NCI-H187 treated with DMSO at 0.1 percent for 48 hours (cell line): ENCODE results near the gene CSNK2B.

Experiments used
- DNase-seq: peaks from one replicate; lab custom pipeline; 2025; lab: John Stamatoyannopoulos, UW

The CSNK2B gene

DNA sequence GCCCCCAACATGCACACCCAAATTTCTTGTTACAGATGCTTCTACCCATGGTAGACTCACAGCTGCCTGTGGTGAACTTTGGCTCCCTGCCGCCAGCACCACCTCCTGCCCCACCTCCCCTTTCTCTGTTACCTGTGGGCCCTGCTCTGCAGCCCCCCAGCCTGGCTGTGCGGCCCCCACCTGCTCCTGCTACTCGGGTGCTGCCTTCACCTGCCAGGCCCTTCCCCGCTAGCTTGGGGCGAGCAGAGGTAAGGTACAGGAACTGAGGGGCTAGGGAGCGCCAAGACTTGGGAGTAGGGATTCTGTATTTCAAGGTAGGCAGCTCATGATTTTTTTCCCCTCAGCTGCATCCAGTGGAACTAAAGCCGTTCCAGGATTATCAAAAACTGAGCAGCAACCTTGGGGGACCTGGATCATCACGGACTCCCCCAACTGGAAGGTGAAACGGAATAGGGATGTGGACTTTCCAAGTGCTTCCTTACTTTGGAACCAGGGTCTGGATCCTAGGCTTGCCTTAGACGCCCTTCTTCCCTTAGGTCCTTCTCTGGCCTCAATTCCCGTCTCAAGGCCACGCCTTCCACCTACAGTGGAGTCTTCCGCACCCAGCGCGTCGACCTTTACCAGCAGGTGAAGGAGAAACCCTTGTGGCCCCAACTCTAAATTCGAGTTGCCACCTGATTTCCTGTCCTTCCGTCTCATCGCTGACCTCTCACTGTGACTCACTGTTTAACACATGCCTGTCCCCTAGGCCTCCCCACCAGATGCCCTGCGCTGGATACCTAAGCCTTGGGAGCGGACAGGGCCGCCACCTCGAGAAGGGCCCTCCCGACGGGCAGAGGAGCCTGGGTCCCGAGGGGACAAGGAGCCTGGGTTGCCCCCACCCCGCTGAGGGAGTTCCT, 28.9 kb upstream of the CSNK2B start:
- DNase-seq: no peak

DNA sequence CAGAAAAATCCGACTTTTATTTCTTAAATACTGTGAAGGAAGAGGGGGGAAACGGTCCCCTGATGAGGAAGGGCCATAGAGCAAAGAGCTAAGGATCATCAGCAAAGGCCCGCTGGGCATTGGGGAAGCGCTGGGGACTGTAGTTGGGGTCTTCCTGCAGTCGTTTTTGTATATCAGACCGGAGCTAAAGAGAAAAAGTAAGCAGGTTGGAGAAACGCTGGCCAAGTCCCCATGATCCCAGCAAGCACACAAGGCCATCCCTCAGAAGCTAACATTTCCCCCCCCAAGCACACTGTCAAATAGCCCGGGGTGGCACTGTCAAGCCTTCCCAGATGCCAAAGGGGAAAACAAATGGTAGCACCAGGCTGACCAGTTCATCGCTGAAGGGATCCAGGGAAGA, 26.8 kb upstream of the CSNK2B start:
- DNase-seq: no peak

DNA sequence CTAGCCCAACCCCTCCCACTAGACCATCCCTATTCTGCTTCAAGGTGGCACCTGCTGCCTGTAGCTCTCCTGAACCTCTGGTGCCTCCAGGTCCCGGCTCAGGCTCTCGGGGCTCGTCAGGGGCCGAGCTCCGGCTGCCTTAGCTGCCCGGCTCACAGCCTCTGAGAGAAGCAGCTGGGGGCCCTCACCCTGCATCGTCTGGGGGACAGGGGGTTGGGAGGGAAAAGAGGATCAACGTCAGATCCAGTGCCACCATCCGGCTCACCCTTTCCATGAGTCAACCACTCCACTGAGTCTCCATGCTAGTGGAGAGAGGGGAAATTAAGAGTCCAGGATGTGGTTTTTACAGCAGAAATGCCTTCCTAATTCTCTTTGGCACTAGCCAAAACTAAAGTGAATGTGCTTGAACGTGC, 26.4 kb upstream of the CSNK2B start:
- no peak for DNase-seq

DNA sequence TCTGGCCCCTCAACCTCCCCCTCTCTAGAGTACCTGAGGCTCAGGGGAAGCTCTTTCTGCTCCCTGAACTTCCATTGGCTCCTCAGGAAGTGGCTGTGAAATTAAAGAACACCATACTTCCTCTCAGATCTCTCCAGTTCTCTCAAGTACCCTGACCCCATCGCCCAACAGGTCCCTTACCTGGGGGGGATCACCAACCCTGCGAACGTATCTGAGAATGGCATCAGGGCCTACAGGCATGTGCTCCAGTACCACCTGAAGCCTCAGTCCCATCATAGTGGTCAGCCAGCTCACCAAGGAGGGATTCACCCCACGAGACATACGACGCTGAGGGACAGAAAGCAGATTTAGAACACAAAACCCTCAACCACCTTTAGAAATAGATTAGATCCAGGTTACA, 25.3 kb upstream of the CSNK2B start:
- DNase-seq: no peak

DNA sequence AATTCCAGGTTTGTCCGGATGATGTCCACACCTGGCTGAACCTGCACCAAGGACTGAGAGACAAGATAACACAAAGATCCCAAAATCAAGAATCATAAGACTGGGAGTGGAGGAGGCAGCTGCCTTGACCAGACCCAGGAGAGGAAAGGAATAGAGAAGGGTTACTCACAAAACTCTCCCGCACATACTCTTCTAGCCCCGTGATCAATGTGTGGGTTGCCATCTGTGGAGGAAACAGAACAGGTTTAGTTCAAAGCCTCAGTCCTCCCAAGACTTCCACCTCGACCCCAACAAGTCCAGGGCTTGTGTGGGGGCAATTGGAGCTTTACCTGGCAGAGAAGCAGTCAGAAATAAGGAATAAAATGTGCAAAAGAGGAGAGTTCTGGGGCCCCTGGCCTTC, 24.5 kb upstream of the CSNK2B start:
- DNase-seq: no peak

DNA sequence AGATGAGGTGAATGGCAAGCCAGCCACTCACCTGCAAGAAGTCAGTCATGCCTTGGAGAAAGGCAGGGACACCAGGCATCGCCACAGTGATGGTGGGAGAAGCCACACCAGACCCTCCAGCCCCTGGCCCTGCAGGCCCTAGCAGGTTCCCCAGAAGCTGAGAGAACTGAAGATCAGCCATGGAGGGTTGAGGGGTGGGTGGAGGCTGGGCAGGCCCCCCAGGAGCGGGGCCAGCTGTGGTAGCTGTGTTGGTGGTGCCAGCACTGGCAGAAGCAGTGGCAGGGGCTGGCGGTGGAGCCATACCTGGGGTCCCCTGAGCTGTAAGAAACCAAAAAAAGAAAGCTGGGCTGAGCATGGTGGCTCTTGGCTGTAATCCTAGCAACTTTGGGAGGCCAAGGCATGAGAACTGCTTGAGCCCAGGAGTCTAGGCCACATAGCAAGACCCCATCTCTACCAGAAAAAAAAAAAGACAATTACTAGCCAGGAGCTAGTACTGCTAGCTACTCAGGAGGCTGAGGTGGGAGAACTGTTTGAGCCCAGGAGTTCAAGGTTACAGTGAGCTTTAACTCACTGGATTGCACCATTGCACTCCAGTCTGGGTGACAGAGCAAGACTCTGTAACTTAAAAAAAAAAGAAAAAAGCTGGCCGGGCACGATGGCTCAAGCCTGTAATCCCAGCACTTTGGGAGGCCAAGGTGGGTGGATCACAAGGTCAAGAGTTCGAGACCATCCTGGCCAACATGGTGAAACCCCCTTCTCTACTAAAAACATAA, 22.9 kb upstream of the CSNK2B start:
- no peak for DNase-seq

DNA sequence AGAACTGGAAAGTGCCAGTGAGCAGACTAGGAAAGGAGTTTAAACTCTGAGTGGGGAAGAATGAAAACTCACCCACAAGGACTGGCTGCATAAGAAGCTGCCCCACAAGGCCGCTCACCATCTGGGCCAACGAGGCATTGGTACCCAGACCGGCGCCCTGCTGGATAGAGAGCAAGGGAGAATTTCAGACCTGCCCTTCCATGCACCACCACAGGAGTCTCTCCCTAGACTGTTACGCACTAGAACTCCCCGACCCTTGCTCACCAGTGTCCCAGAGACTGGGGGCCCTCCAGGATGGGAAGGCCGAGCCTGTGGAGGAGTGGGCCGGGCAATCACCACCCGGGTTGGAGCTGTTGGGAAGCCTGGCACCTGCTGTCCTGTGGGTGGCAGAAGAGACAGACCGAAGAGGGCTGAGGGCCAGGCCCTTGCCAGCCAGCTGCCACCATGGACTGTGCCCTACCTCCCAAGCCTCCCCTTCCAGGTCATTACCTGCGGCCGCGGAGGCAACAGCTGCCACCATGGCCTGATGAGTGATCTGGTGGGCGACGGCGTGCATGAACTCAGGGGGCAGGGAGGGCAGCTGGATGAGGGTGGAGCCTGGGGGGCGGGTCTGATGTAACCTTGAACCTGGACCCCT, 21.9 kb upstream of the CSNK2B start:
- DNase-seq: no peak

DNA sequence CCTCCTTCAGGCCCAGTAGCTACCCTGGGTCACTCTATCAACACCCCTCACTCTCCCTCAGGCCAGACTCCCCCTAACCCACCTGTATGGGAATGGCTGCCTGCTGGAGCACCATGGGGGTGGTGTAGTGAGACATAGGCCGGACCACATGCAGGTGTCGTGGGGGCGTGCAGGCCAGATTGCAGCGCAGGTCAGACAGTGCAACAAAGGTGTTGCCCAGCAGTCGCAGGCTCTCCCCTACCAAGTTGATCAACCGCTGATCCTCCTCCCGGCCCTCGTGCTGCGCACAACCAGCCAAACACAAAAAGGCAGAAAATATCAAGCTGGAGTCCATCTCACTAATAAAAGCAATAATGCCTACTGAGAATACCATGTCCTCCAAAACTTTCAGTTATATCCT, 20.6 kb upstream of the CSNK2B start:
- no peak for DNase-seq

DNA sequence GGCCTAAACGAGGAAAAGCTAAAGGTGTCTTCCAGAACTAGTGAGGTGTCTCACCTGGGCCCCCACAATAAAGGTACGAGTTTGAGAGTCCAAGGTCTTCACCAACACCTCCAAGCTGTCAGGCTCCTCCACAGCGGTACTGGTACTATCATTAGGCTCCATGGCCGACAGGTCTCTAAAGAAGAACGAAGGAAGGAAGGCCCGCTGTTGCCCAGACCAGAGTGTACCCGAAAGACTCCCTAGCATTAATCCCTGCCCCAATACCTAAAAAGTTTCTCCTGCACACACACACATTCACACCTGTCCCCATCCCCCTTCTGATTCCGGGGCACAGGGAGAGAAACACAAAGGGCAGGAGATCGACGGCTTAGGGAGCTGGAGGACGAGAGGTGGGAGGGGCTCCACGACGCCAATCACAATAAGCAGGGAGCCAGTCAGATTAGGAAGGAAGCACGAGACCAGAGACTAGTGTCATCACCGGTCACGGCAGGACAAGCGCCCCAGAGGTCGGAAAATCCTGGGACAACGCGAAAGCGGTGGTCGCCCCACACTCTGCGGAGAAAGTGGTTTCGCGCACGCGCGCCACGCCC, 14.2 kb upstream of the CSNK2B start:
- DNase-seq: peak; percentile 15

DNA sequence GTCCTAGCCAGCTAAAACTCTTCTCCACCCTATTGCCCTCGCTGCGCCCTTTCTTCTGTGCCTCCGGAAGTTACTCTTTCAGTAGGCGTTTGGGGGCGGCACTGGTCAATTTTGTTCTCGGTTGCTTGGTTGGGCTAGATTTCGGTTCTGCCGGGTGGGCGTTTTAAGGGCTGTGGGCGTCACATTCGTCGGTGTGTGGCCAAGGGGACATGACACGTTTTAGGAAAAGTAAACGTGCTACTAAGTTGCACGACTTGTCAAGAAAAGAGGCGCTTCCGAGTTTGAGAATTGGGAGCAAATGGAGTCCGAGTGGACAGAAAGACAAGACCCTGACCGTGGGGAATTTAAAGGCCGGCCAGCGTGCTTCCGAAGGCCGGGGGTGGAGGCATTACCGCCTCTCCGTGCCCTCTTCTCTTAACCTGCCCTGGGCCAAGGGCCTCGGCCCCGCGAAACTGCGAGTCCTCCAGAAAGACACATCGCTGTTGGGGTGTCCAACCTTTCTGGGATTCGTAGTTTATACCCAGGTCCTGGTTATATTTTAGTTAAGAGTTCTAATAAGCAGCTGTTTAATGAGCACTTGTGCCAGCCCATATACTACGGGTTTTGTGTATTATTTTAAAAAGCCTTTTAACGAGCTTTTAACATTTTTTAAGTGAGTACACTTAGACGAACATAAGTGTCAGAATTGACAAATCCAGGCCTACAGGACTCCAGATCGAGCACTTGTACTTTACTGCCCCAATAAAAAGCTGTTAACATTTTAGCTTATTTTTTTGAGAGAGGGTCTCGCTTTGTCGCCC, 12.8 kb upstream of the CSNK2B start:
- DNase-seq: peak; percentile 79

DNA sequence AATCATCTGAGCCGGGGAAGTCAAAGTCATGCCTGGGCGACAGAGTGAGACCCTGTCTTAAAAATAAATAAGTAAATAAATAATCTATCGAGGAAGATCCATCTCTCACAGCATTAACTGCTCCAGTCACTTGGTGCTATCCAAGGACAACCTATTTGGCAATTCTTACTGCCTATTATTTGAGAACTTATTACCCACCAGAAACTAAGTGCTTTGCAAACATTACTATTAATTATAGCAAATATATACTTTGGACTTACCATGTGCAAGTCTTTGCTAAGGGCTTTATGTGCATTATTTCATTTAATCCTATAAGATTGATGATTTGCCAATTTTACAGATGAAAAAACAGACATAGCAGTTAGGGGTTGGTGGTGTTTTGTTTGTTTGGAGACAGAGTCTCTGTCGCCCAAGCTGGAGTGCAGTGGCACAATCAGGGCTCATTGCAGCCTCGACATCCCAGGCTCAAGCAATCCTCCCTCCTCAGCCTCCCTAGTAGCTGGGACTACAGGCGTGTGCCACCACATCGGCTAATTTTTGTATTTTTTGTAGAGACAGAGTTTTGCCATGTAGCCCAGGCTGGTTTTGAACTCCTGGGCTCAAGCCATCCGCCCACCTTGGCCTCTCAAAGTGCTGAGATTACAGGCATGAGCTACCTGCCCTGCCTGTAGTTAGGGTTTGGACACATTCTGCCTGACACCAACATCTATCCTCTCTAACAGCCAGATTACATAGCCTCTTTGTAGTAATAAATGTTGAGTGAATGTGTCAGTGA, 11.1 kb upstream of the CSNK2B start:
- DNase-seq: no peak

DNA sequence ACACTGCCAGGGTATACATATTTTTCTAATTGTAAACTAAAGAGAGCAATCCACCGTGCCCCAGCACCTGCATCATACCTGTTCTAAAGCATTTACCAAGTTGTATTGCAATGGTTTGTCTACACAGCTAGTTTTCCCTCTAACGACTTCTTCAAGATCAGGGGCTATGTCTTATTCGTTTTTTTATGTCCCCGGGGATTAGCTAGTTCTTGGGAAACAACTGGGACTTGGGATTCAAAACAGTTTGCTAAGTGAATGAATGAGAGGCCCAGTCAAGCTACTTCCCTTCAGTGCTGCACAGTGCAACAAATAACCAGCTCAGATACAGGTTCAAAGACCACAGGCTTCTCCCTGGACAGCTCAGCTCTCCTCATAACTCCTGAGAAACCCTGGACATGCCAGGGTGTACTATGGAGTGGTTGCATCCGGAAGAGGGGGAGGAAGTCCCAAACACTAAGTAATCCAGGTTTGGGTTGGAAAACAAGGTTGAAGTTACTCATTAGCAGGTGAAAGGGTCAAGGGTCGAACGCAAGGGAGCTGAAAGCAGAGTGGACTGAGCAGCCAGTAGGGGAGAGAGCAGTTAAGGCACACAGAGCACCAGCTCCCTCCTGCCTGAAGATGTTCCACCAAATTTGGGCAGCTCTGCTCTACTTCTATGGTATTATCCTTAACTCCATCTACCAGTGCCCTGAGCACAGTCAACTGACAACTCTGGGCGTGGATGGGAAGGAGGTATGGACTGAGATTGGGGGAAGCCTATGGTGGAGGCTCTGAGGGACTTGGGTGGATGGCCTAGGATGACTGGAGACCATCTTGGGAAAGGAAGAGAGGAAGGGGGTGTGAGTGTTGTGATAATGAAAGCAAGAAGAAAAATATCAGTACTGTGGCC, 10.3 kb upstream of the CSNK2B start, which contains the start of gene APOM:
Gene APOM (plus strand): TSS at position 546 of the 889 bp plus-strand sequence. CDS start 73 bp downstream, at position 619.
- no peak for DNase-seq

DNA sequence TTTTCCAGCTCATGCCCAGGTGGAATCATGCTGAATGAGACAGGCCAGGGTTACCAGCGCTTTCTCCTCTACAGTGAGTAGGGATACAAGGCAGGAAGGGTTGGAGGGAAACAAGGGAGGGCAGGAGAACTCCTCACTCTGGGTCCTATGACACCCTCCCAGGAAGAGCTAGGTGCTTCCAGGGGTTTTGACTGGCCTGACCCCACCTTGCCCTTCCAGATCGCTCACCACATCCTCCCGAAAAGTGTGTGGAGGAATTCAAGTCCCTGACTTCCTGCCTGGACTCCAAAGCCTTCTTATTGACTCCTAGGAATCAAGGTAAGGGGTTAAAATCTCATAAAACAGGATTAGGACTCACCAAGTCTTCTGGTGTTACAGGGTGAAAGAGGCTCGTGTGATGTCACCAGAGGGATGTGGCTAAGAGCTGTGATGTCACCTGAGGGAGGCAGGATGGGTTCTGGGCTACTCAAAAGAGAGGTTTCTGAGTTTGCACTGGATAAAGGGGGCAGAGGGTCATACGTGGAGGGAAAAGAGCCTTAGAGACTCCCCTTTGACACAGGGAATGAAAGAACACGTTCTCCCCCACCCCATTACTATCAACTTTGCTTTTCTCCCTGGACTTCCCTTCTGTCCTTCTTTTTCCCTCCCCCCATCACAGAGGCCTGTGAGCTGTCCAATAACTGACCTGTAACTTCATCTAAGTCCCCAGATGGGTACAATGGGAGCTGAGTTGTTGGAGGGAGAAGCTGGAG, 8.3 kb upstream of the CSNK2B start:
- no peak for DNase-seq

DNA sequence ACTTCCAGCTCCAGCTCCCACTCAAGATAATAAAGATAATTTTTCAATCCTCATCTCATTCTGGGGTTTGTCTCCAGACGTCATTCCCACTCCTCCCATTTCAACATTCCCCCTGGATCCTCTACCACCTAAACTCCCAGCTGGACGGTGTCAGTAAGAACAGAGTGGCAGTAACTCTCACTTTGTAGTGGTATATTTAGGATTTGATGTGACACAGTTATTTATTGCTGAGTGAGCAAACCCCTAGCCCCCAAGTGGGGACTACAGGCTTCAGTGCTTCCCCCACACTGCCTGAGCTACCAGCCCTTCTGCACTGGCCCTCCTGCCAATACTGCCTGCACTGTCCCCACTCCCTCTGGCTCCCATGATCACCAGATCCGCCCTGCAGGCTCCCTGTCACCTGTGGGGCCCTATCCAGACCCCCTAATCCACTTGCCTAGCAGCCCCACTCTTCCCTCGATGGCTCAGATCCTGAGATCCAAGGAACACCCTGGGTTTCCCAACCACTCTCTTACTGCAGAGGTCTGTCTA, 7.7 kb upstream of the CSNK2B start:
- no peak for DNase-seq

DNA sequence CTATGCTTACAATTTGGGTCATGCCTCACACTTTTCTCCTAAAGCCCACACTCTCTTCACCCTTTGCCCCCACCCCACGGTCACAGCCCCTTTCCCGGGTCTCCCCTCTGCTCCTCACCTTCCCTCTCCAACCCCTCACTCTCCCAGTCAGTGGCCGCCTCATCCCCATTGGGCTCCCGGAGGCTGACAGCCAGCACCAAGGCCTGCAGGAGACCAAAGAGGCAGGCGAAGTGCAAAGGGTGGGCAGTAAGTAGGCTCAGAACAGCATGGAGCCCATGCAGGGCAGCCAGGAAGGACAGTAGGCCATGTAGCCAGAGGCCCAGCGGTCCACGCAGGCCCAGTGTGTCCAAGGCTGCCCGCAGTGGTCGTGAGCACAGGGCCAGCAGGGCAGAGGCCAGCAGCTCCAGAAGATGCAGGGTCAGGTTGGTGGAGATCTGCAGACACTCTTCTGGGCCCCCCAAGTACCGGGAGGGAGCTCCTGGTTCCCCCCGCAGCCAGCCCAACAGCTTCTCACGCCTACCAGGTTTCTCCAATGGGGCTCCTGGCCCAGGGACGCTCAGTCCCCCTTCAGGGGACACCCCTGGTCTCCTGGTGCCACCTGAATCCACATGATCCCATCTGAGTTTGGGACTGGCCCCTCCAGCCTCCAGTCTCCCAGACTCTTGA, 6.8 kb upstream of the CSNK2B start:
- no peak for DNase-seq

DNA sequence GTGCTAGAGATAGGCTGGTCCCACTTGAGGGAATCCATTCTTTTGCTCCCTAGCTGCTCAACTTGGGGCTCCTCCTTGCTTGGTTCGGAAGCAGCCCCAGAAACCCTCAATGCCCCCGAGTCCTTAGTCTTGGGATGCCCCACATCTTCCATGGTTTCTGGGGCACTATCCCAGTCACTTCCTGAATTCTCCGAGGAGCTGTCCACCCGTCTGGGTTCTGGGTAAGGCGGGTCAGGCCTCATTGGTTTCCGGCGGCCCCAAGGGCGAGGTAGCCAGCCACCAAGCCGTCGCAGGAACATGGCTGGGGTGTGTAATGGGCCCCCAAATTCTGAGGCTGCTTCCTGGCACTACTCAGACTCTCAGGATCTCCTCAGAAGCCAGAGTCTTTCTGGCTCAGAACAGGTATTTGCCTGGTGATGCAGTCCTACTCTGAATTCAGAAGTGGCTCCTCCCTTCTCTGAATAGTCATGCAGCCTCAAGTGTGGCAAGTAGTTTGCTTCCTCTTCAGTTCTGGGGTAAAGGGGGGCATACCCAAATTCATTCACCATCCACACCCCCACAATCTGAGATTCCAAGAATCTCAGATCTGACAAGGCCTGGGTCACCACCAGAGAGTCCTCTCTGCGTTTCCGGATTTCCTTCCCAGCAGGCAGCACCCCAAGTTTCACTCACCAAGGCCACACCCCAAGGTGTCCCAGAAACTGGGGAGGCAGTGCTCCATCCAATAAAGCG, 6.1 kb upstream of the CSNK2B start:
- no peak for DNase-seq
